Stimulated activated naive CD4-positive, alpha-beta T cell treated with Interleukin-2 at 50 U/mL for 16 hours (primary cell): ENCODE data around the gene GNAQ.
"Not testable (repeated sequence)": the region's sequence is repeated elsewhere in the genome, so short reads cannot be mapped to it uniquely, and the experiment has no call there.

ENCODE experiments used
- DNase-seq: peaks from one replicate; lab custom pipeline; 2025; lab: John Stamatoyannopoulos, UW

Gene GNAQ

GRCh38 chr9:77731008-77731698 is 300.5 kb downstream of the GNAQ start:
- DNase-seq, result no peak

GRCh38 chr9:77729177-77729576 is 302.4 kb downstream of the GNAQ start:
- no peak for DNase-seq

DNA sequence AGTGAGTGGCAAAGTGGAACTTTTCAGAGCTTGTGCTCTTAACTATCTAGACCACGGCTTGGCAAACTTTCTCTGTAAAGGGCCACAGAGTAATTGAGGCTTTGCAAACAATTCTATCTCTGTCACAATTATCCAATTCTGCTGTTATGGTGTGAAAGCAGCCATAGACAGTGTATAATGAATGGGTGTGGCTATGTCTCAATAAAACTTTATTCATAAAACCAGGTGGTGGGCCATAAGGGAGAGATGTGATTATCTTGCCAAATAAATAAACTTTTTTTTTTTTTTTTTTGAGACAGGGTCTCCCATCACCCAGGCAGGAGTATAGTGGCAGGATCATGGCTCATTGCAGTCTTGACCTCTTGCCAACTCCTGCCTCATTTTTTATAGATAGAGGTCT is 304.8 kb downstream of the GNAQ start:
- DNase-seq, result no peak

DNA sequence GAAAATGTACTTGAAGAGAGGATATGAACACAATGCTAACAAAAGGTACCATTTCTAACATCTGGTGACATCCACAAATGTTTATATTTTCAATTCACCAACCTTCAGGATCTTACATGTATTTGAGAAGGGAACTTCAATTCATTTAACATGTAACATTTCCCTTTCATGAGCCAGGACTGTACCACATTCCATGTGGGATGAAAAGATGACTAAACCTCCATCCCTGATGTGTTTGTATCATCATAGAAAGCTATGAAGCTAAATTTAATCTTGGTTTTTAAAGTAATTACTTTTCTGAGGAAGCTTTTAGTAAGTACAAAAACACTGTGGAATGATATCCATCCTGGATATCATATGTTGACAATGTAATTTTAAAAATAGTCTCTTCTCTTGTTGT is 305.3 kb downstream of the GNAQ start:
- no peak for DNase-seq

- no peak for DNase-seq
Observed at GRCh38 chr9:77725820-77726219, 305.8 kb downstream of the GNAQ start.

DNA sequence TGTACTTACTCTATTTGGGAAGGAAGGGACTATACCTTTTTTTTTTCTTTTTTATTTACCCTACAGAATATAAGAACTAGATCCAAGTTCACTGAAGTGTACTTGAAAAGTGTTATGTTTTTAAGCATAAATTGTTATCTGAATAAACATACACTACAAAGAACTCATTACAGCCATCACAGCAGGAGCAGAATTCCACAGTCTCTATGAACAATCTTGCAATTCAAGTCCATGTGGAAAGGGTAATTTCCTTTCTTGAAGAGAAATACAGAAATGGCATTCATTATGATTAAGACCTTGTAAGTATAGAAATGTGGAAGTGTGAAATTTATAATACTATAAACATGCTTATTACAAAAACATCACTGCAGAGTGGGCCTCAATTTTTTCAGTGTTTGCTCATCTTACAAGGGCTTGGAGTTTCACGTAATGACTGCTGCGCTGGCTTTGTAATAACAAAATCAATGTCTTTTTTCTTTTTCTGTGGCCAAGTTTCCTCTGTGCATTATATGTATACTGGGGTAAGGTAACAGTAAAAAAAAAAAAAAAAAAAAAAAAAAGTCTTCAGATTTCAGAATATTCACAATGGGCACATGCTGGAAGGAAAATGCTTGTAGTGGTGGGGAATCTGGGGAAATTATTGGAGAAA is 306.4 kb downstream of the GNAQ start:
- no peak for DNase-seq

DNA sequence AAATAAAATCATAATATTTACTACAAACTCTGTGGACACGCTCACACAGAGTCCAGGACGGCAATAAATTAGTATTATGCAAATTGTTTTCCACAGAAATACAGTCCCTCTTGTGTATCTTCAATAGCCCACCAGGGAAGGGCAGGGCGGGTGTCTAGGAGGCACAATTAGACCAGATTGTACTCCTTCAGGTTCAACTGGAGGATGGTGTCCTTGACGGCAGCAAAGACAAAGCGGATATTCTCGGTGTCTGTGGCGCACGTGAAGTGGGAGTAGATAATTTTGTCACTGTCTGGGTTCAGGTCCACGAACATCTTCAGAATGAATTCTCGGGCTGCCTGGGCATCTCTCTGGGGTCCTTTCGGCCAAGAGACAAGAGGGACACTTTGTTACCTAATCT is 310.5 kb downstream of the GNAQ start:
- DNase-seq, result not testable (repeated sequence)

DNA sequence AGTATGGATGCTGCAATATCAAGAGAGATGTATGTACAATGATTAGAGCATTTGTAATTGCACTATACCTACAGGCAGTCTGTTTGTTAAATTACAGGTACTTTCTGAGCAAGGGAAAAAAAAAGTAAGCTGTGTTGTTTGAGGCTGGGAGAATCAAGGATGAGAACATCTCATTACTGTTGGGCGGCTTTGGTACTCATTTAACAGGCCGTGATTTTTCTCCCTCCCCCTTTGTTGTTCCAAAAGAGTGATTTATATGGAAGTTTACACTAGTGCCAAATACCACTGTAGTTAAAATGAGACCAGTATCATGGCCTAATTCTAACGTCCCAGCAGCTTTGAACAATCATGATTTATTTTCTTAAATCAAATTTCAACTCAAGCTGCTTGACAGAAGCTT is 312.3 kb downstream of the GNAQ start:
- DNase-seq, result no peak

GRCh38 chr9:77718298-77718640 is 313.3 kb downstream of the GNAQ start:
- DNase-seq, result not testable (repeated sequence)

DNA sequence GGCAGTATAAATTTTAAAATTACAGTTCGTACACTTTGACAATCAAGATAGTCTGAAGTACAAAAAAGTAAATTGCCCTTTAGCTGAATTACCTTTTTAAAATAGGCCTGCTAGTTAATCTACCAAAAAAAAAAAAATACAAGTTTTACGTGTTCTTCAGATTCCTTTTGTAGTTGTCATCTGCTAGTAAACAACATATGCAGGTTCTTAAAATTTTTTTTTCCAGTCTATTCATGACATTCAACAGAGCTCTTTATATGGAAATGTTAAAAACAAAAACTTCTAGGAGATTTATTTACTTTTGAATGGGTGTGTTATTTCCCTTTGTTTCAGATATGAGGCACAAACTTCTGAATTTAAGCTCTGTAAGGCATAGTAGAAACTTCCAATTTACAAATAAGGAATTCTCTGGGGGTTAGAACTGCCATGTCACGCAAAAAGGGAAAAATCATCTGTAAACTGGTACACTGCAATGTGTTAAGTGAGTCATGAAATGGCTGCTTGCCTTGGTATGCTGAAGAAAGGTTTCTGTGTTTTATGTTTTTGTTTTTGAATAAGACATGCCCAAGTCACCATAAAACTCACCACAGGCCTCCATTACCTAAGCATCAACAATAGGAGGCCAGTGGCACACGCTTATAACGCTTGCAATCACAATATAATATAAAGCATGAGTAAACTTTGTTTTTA is 313.9 kb downstream of the GNAQ start:
- DNase-seq, result not testable (repeated sequence)

DNA sequence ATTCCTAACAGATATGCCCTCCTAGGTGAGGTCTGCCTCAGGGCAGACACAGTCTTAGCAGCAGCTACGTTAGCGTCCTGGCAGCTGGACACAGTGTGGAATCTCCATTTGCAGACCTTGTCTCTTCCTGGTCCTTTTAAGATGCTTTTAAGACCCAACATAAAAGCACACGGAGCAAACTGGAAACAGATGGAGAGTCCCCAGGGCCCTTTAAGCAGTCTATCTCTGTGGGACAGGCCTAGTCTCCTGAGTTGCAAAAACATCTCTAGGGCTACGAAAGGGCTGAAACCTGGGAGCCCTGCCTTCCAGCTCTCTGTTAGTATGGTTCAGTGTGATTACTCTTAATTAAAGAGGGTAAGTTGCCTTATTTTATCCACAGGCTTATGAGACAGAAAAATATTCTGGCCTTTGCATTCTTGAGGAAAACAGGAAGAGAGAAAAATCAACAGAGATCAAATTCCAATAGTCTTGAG is 317.5 kb downstream of the GNAQ start:
- DNase-seq, result no peak

GRCh38 chr9:77712533-77713130 is 319.0 kb downstream of the GNAQ start:
- DNase-seq, result no peak

GRCh38 chr9:77710965-77711648 is 320.5 kb downstream of the GNAQ start:
- no peak for DNase-seq

DNA sequence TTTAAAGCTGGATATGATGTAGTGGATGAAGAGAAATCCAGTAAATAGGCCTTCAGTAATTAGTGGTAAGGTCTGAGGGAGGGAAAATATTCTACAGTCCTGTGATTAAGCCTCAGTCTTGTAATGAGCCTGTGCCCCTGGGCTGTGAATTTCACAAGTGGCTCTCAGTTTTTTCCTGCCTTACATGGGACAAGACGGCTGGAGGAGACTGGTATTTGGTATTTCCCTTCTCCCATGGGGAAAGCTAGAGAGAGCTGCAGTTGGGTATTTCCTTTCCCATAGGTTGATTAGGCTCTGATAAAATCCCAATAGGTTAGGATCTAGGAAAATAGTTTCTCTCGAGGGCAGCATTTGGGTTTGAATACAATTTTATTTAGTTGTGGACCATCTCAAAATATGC is 321.3 kb downstream of the GNAQ start:
- DNase-seq, result no peak

DNA sequence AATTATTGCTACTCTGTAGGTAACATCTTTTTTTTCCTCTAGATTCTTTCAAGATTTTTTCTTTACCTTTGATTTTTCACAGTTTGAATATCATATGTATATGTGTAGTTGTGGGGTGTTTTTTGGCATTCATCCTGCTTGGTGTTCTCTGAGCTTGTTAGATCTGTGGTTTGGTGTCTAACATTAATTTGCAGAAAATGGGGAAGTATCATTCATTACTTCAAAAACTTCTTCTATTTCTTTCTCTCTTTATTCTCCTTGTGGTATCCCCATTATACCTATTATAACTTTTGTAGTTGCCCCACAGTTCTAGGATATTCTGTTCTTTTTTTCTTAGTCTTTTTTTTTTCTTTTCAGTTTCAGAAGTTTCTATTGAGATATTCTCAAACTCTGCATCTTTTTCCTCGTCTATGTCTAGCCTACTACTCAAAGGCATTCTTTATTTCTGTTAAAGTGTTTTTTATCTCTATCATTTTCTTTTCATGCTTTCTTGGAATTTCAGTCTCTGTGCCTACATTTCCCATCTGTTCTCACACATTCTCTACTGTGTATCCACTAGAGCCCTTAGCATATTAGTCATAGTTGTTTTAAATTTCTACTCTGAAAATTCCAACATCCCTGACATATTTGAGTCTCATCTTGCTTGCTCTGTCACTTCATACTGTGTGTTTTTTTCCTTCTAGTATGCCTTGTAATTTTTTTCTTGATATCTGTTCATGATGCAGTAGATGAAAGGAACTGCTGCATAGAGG is 323.4 kb downstream of the GNAQ start:
- no peak for DNase-seq

- DNase-seq, result no peak
Observed at GRCh38 chr9:77707383-77708063, 324.1 kb downstream of the GNAQ start.

- DNase-seq, result no peak
Observed at GRCh38 chr9:77705636-77706035, 326.0 kb downstream of the GNAQ start.

DNA sequence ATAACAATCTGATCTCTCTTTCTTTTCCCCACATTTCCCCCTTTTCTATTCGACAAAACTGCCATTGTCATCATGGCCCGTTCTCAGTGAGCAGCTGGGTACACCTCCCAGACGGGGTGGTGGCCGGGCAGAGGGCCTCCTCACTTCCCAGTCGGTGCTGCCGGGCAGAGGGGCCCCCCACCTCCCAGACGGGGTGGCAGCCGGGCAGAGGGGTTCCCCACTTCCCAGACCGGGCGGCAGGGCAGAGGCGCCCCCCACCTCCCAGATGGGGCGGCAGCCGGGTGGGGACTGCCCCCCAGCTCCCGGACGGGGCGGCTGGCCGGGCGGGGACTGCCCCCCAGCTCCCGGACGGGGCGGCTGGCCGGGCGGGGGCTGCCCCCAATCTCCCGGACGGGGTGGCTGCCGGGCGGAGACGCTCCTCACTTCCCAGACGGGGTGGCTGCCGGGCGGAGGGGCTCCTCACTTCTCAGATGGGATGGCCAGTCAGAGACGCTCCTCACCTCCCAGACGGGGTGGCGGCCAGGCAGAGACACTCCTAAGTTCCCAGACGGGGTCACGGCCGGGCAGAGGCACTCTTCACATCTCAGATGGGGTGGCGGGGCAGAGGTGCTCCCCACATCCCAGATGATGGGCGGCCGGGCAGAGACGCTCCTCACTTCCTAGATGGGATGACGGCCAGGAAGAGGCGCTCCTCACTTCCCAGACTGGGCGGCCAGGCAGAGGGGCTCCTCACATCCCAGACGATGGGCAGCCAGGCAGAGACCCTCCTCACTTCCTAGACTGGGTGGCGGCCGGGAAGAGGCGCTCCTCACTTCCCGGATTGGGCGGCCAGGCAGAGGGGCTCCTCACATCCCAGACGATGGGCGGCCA is 328.9 kb downstream of the GNAQ start:
- DNase-seq, result not testable (repeated sequence)

DNA sequence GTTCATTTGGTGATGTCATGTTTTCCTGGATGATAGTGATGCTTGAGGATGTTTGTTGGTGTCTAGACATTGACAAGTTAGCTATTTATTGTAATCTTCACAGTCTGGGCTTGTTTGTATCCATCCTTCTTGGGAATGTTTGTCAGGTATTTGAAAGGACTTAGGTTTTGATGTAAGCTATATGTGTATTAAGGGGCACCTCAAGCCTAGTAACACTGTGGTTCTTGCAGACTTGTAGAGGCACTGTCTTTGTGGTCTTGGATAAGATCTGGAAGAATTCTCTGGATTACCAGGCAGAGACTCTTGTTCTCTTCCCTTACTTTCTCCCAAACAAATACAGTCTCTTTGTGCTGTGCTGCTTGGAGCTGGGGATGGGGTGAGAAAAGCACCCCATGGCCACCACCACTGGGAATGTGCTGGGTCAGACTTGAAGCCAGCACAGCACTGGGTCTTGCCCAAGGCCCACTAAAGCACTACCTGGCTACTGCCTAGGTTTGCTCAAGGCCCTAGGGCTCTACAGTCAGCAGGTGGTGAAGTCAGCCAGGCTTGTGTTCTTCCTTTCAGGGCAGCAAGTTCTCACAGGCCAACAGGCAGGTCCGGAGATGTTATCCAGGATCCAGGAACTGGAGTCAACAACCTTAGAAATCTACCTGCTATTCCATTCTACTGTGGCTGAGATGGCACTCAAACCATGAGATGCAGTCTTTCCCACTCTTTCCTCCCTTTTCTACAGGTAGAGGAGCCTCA is 334.2 kb downstream of the GNAQ start:
- DNase-seq, result no peak
